ENCODE measurements around the gene C2CD5.
A peak's percentile ranks its signal among the peaks of the same experiment; 100 is the strongest.
"Not testable (repeated sequence)": the region's sequence is repeated elsewhere in the genome, so short reads cannot be mapped to it uniquely, and the experiment has no call there.

Gene C2CD5, protein sequence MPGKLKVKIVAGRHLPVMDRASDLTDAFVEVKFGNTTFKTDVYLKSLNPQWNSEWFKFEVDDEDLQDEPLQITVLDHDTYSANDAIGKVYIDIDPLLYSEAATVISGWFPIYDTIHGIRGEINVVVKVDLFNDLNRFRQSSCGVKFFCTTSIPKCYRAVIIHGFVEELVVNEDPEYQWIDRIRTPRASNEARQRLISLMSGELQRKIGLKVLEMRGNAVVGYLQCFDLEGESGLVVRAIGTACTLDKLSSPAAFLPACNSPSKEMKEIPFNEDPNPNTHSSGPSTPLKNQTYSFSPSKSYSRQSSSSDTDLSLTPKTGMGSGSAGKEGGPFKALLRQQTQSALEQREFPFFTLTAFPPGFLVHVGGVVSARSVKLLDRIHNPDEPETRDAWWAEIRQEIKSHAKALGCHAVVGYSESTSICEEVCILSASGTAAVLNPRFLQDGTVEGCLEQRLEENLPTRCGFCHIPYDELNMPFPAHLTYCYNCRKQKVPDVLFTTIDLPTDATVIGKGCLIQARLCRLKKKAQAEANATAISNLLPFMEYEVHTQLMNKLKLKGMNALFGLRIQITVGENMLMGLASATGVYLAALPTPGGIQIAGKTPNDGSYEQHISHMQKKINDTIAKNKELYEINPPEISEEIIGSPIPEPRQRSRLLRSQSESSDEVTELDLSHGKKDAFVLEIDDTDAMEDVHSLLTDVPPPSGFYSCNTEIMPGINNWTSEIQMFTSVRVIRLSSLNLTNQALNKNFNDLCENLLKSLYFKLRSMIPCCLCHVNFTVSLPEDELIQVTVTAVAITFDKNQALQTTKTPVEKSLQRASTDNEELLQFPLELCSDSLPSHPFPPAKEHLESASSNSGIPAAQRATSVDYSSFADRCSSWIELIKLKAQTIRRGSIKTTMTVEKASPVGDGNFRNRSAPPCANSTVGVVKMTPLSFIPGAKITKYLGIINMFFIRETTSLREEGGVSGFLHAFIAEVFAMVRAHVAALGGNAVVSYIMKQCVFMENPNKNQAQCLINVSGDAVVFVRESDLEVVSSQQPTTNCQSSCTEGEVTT

DNA sequence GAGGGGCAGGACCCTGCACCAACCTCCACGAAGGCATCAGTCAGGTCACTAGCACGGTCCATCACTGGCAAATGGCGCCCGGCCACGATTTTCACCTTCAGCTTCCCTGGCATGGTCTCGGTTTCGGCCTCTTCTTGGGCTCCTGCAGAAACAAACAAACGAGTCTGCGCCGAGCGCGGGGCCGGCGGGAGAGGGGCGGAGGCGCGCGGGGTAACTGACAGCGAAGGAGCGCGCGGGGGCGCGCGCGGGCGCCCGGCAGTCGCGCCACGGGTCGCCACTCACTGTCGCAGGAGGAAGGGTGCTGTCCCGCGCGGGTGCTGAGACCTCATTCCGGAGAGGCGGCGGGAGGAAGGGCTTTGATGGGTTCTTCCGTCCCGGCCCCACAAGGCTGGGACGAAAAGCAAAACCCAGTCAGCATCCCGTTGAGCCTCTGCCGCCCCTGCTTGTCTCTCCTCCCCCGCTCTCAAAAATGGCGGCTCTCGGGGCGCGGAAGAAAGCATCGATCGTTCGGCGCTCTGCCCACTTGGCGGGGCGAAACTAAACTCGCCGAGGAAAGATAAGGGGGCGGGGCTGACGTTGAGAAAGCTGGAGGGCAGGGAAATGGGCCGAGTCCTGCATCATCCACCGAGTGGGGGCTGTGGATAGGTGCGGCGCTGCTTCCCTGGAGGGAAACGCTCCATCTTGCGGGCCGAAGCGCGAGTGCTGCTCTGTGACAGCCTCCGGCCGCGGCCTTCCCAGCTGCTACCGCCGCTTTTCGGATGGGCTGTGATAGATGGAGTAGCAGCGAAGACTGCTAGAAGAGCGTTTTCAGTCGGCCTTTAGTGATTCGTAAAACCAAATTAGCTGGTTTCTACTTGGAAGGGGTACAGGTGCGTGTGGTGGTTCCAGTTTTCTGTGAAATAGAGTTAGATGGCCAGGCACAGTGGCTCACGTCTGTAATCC is at the start of gene C2CD5:
TSS of gene C2CD5 (minus strand) at position 505 of the 942 bp plus-strand sequence. CDS start at position 113, 392 bp downstream.
- peak; percentile 97 for DNase-seq (ENCODE audit: low spot score)

DNA sequence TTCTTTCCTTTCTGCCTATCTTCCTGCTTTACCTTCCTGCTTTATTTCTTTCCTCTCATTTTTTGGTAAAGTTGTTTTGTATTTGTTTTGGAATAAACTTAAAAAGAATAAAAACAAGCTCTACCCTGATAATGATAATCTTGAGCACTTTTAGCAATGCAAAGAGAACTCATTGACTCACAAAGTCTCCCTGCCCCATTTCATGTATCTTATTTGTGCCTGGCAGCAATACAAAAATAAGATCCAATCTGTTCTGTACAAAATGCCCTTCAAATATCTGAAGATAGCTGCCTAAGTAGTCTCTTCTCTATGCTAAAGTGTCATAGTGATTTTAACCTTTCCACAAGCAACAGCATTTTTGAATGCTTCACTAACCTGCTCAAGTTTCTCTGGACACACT is 49.5 kb upstream of the C2CD5 start:
- DNase-seq (ENCODE audit: low spot score): no peak

DNA sequence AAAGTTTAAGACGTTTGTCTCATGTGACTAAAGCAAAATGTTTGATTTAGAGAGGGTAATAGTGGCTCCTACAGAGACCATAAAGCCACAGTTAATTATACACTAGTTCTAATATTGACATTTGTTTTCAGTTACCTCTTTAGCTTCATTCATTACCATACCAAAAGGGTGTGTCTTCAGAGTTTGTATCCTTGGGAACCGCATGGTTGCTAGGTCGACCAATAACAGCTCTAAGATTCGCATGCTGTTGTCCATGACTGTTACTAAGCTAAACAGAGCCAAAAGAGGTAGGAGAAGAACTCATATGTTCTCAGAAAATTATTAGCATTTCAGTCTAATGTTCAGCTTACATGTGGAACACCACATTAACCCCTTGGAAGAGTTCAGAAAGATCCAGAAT is 44.5 kb upstream of the C2CD5 start:
- DNase-seq (ENCODE audit: low spot score): peak; percentile 13

DNA sequence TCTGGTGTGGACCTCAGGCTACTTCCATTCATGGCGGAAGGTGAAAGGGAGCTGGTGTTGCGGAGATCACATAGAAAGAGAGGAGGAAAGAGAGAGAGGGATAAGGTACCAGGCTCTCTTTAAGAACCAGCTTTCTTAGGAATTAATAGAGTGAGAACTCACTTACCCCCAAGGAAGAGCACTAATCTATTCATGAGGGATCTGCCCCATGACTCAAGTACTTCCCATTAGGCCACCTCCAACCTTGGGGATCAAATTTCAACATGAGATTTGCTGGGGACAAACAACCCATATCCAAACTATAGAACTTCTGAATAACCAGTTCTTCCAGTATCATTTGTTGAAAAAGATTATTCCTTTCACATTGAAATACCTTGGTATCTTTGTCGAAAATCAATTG is 34.0 kb upstream of the C2CD5 start:
- no peak for DNase-seq (ENCODE audit: low spot score)

DNA sequence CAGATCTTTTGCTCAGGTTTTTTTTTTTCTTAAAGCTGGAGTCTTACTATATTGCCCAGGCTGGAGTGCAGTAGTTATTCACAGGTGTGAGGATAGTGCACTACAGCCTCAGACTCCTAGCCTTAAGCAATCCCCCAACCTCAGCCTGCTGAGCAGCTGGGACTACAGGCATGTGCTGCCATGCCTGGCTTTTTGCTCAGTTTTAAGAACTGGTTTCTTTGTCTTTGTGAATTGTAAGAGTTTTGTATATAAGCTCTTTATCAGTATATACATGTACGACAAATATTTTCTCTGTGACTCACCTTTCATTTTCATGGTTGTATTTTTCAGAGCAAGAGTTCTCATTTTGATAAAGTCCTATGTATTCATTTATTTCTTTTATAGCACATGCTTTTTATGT is 33.3 kb upstream of the C2CD5 start:
- DNase-seq (ENCODE audit: low spot score): no peak

DNA sequence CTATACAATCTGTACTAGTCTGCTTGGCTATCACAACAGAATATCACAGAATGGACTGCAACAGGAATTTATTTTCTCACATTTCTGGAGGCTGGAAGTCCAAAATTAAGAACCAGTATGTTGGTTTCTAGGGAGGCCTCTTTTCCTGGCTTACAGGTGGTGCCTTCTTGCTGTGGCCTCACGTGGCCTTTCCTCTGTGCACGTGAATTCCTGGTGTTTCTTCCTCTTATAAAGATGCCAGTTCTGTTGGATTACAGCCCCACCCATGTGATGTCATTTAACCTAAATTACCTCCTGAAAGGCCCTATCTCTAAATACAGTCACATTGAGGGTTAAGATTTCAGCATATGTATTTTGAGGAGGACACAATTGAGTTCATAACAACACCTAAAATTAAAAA is 32.1 kb upstream of the C2CD5 start:
- DNase-seq (ENCODE audit: low spot score): no peak

DNA sequence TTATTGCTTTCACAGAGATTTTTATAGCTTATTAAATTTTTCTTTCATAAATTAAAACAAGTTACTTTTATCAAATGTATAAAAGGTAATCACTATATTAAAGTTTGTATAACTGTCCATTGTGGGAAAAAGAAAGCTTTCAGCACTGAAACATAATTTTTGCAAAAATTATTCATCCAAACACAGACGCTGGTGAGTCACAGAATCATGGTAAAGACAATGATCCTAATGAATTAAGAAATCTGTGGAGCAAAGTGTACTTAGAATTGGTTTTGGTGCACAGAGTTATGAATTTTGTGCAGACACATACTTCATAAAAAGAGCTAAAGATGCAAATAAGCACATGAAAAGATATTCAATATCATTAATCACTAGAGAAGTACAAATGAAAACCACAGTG is 31.7 kb upstream of the C2CD5 start:
- DNase-seq (ENCODE audit: low spot score): no peak

DNA sequence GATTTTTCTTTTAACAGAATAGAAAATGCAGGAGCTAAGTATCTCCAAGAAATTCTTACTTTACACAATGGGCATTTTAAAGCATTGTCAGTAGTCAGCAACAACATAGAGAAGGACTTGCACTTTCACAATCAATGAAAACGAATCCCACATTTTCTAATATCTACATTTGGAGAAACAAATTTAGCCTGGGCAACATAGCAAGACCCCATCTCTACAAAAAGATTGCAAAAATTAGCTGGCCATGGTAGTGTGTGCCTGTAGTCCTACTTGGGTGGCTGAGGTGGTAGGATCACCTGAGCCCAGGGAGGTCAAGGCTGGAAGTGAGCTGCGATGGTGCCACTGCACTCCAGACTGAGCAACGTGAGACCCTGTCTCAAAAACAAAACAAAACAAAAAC is 30.6 kb upstream of the C2CD5 start:
- DNase-seq (ENCODE audit: low spot score): no peak

DNA sequence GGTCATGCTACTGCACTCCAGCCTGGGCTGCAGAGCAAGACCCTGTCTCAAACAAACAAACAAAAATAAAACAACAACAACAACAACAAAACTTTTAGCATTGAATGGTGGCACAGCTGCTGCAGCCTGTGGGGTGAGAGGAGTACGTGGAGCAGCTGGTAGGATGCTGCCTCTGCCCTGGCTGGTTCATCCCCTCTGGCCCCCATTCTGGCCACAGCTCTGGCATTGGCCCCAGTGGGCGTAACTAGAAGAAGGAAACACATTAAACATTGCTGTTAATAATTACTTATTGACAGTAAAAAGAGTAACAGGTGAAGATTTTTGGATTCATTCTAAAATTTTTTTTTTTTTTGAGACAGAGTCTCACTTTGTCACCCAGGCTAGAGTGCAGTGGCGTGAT is 28.8 kb upstream of the C2CD5 start:
- DNase-seq (ENCODE audit: low spot score): no peak

DNA sequence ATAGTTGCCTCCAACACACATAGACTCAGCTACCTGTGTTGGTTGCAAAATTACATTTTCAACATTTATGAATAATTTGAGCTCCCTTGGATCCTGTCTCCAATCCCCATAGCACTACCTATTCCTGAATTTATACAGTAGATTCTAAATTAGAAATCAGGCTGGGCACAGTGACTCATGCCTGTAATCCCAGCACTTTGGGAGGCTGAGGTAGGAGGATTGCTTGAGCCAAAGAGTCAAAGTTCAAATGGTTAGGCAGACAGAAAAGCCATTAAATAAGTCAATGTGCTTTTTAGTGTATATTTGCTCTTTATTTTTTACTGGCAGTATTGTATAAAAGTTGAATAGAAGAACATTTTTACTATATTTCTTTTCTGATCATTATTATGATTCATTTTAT is 24.9 kb upstream of the C2CD5 start:
- no peak for DNase-seq (ENCODE audit: low spot score)

DNA sequence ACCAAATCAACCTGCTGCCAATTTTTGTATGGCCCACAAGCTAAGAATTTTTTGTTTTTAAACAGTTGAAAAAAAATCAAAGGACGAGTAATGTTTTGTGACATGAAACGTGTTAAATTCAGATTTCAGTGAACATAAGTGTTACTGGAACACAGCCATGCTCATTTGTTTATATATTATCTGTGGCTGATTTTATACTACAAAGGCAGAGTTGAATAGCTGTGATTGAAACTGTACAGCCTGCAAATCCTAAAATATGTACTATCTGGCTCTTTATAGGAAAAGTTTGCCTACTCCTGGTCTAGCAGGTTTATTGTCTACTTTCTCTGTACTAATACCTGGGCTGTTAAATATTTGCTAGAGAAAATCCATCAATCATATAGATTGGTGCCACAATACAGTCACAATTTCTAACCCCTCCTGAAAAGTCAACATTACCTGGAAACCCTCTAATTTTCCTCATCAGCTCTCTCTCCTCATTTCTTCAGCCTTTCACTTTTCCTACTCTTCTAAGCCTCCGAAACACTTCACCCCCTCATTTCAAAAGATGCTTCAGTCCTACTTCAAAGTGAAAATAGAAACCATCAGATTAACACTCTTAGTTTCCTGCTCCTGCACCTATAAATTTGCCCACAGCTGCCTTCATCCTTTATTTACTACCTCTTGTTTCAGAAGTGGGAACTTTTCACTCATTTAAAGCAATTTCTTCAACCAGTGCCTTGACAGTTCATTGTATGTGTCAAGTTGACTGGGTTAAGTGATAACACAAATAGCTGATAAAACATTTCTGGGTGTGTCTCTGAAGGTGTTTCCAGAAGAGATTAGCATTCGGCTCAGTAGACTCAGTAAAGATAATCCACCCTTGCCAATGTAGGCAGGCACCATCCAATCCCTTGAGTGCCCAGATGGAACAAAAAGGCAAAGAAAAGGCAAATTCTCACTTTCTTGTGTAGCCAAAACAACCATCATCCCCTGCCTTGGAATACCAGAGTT is 18.0 kb upstream of the C2CD5 start:
- DNase-seq (ENCODE audit: low spot score): no peak

DNA sequence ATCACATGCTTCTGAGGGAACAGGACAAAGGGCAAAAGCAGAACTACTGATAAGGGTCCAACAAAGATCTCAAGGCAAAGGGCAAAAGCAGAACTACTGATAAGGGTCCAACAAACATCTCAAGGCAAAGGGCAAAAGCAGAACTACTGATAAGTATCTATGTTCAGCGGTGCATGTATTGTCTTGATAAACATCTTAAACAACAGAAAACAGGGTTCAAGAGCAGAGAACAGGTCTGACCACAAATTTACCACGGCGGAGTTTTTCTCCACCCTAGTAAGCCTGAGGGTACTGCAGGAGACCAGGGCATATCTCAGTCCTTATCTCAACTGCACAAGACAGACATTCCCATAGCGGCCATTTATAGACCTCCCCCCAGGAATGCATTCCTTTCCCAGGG is 10.4 kb upstream of the C2CD5 start:
- DNase-seq (ENCODE audit: low spot score): not testable (repeated sequence)

DNA sequence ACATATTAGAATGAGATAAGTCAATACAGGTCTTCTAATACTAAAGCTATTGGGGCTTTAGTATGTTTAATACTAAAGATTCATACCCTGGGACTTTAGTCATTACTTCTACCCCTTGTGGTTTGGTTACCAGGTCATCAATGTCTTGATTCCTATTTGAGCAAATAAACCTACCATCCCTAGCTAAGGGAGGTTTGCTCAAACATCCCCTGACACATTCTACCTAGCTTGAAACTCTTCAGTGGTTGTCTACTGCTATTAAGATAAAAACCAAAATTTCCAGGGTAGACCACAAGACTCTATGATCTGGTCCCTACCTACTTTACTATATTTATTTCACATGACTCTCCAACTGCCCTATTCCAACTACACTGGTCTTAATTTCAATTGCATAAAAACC is 7.3 kb upstream of the C2CD5 start:
- no peak for DNase-seq (ENCODE audit: low spot score)

DNA sequence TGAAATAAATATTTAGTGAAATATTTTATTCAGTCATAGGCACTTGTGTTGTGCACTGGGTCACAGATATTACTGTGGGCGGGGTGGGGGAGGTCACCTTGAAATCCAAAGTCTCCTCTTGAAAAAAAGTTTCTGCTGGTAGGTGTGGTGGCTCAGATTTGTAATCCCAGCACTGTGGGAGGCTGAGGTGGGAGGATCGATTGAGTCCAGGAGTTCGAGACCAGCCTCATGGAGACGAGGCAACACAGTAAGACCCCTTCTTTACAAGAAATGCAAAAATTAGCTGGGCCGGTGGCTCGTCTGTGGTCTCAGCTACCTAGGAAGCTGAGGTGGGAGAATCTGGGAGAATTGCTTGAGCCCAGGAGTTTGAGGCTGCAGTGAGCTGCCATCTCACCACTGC is 913 bp upstream of the C2CD5 start:
- no peak for DNase-seq (ENCODE audit: low spot score)

DNA sequence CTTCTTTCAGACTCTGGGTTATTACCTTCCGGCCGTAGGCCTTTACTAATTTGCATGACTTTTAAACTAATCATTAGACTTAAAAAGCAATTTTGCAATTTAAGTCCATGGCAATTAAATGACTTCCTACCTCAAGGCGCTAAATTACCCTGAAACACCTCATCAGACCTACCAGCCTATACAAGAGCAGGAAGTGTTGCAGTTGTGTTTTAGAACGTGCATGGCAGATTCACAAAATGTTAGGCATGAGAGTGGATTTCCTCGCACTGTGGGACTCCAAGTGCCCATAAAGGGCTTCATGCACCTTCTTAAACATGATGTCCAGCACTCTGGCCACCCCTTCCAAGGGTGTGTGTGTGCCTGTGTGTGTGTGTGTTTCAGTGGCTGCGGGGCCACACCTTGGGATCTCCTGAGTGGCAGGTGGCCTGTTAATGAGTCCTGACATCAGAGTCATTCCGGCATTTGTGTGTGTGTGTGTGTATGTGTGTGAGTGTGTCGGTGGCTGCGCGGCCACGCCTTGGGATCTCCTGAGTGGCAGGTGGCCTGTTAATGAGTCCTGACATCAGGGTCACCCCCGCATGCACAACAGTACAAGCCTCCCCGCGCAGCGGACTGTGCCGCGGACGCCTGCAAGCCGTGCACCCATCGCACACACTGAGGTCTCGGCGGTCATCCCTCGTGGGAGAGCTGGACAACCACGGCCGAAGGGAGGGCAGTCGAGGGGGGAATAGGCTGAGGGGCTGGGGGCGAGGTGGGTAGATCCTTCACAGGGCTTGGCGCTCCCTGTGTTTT is 900 bp downstream of the C2CD5 start:
- peak; percentile 70 for DNase-seq (ENCODE audit: low spot score)

DNA sequence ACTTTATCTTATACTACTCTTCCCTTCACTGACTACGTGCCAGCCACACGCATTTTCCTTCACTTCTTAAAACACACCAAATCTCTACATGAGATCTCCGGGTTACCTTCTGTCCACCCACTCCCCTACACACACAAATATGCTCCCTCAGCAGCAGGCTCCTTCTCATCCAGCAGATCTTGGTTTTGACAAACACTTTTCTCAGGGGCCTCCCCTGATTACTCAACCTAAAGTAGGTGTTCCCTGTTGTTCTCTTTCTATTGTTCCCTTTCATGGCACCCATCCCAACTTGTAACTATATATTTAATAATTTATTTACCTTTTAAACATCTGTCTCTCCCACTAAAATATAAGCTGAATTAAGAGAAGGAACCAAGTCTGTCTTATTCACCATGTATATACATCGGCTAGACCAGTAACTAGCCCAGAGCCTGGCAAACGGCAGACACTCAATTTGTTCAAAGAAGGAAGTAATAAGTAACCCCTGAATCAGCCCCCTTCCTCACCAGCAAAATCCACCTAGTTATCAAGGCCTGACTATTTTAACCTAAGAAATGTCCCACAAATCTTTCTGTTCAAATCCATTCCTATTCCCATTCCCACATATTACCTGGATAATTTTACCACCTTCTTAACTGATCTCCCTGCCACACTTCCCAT is 2.7 kb downstream of the C2CD5 start:
- DNase-seq (ENCODE audit: low spot score): no peak

DNA sequence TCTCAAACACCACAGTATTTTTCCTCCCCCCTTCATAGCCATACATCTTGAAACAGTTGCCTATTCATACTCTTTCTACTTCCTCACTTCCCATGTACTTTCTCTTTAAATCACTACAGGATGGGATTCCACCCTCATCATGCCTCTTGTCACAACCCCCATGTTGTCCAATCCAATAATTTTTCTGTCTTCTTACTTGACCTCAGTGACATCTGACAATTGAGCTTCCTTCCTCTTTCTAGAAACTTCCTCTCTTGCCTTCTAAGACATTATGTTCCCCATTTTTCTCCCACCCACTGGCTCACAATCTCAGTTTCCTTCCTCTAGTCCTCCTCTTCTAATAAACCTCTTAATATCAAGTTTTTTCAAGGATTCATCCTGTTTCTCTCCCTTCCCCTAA is 5.3 kb downstream of the C2CD5 start:
- DNase-seq (ENCODE audit: low spot score): peak; percentile 9

DNA sequence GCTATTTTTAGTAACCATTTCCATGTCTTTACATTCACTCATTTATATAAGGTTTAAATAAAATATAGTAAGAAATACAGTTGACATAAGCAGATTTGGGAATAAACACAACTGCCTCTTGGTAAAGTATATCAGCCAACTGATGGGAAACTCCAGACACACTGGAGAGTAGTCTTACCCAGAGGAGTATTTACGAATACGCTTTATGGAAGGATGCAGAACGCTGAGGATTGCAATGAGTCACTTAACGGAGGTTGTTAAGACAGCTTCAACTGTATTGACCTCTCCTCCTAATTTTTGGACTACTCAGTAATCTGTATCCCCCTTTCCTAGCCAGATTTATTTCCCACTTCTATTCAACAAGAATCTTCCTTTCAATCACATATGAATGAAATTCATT is 6.0 kb downstream of the C2CD5 start:
- no peak for DNase-seq (ENCODE audit: low spot score)

DNA sequence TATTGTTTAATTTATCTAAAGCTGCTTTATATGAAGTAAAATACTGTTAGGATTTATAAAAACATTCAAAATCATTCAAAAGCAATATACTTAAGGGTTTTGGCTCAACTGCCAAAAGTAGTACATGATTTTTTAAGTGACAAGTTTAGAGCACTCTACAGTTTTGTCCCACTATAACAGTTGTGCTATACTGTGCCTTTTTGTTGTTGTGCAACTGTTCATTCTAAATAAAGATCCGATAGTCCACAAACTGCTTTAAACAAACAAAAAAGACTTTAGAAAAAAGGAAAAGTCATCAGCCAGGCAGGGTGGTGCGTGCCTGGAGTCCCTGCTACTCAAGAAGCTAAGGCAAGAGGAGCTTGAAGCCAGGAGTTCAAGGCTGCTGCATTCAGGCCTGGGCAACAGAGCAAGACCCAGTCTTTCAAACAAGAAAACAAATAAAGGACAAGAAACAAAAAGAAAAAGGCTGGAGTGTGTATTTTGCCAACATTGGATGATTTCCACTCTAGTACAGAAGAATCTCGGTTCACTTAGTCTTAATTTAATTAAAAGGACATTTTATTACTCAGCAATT is 7.3 kb downstream of the C2CD5 start:
- DNase-seq (ENCODE audit: low spot score): no peak
